H9 (cell line): ENCODE measurements around the gene PARD6B. TPM values are rescaled to one million over a fixed set of nuclear protein-coding genes. Genes with fewer than 3 reads are reported as not detected.
"Not testable (repeated sequence)": the region's sequence is repeated elsewhere in the genome, so short reads cannot be mapped to it uniquely, and the experiment has no call there.

Experiments
- DNase-seq: peaks from one replicate; pipeline ENCODE4 v3.0.0-alpha.2; 2017
- H2AFZ ChIP-seq: one replicate; pipeline ENCODE4 v1.6.1; 2013; ENCODE audit warnings: mild to moderate bottlenecking, low read length, control low read depth, moderate library complexity
- H2AK5ac ChIP-seq: 2 replicates; pipeline ENCODE4 v1.6.1; 2013; ENCODE audit warnings: low read length, control low read depth, mixed read lengths; ENCODE audit not compliant: insufficient read length
- H2BK120ac ChIP-seq: one replicate; pipeline ENCODE4 v1.6.1; 2013; ENCODE audit warnings: low read depth, mild to moderate bottlenecking, low read length, control low read depth, inconsistent platforms; ENCODE audit not compliant: poor library complexity, severe bottlenecking
- H2BK12ac ChIP-seq: 2 replicates; pipeline ENCODE4 v1.6.1; 2013; ENCODE audit warnings: low read length, control low read depth, mixed read lengths, low read depth; ENCODE audit not compliant: insufficient read length
- H2BK15ac ChIP-seq: 2 replicates; pipeline ENCODE4 v1.6.1; 2013; ENCODE audit warnings: low read depth, low read length, control low read depth
- H2BK20ac ChIP-seq: one replicate; pipeline ENCODE4 v1.6.1; 2013; ENCODE audit warnings: low read depth, mild to moderate bottlenecking, low read length, control low read depth, inconsistent platforms; ENCODE audit not compliant: poor library complexity, severe bottlenecking
- H2BK5ac ChIP-seq: 2 replicates; pipeline ENCODE4 v1.6.1; 2013; ENCODE audit warnings: low read length, control low read depth, mixed read lengths; ENCODE audit not compliant: insufficient read length
- H3K14ac ChIP-seq: 2 replicates; pipeline ENCODE4 v1.6.1; 2013; ENCODE audit warnings: low read length, control low read depth; ENCODE audit not compliant: insufficient read depth
- H3K18ac ChIP-seq: 2 replicates; pipeline ENCODE4 v1.6.1; 2013; ENCODE audit warnings: low read depth, mild to moderate bottlenecking, mixed read lengths, low read length, control low read depth; ENCODE audit not compliant: insufficient read length
- H3K23ac ChIP-seq: 2 replicates; pipeline ENCODE4 v1.6.1; 2013; ENCODE audit warnings: low read length, control low read depth, mixed read lengths, low read depth; ENCODE audit not compliant: insufficient read length
- H3K23me2 ChIP-seq: 2 replicates; pipeline ENCODE4 v1.6.1; 2013; ENCODE audit warnings: low read depth, mild to moderate bottlenecking, mixed read lengths, low read length, control low read depth; ENCODE audit not compliant: insufficient read length, poor library complexity, severe bottlenecking
- H3K27ac ChIP-seq: 2 replicates; pipeline ENCODE4 v1.5.1; 2013; ENCODE audit warnings: low read length, control low read depth, mixed read lengths, low read depth; ENCODE audit not compliant: insufficient read length
- H3K27me3 ChIP-seq: 2 replicates; pipeline ENCODE4 v1.6.1; 2013; ENCODE audit warnings: low read length, control low read depth, inconsistent platforms; ENCODE audit not compliant: insufficient read depth
- H3K4ac ChIP-seq: 2 replicates; pipeline ENCODE4 v1.6.1; 2013; ENCODE audit warnings: low read depth, mild to moderate bottlenecking, control low read depth, inconsistent platforms, low read length, moderate library complexity
- H3K4me1 ChIP-seq: 2 replicates; pipeline ENCODE4 v1.6.1; 2013; ENCODE audit warnings: low read length, control low read depth, inconsistent platforms; ENCODE audit not compliant: insufficient read depth
- H3K4me2 ChIP-seq: 2 replicates; pipeline ENCODE4 v1.6.1; 2013; ENCODE audit warnings: low read length, control low read depth, mixed read lengths; ENCODE audit not compliant: insufficient read length, insufficient read depth
- H3K56ac ChIP-seq: 2 replicates; pipeline ENCODE4 v1.6.1; 2013; ENCODE audit warnings: low read depth, mild to moderate bottlenecking, mixed read lengths, low read length, control low read depth; ENCODE audit not compliant: insufficient read length
- H3K79me1 ChIP-seq: 2 replicates; pipeline ENCODE4 v1.6.1; 2013; ENCODE audit warnings: low read depth, mild to moderate bottlenecking, moderate library complexity, low read length, control low read depth, inconsistent platforms; ENCODE audit not compliant: insufficient read depth, poor library complexity, severe bottlenecking
- H3K79me2 ChIP-seq: 2 replicates; pipeline ENCODE4 v1.6.1; 2013; ENCODE audit warnings: low read length, control low read depth, inconsistent platforms; ENCODE audit not compliant: insufficient read depth
- H3K9ac ChIP-seq: 2 replicates; pipeline ENCODE4 v1.6.1; 2013; ENCODE audit warnings: low read length, control low read depth, mixed read lengths; ENCODE audit not compliant: insufficient read length; ENCODE audit errors: extremely low read depth
- H3K9me3 ChIP-seq: one replicate; pipeline ENCODE4 v1.6.1; 2013; ENCODE audit warnings: low read depth, low read length, inconsistent platforms; ENCODE audit not compliant: control insufficient read depth
- H3T11ph ChIP-seq: one replicate; pipeline ENCODE4 v1.6.1; 2013; ENCODE audit warnings: mild to moderate bottlenecking, low read length, control low read depth, inconsistent platforms
- H4K20me1 ChIP-seq: one replicate; pipeline ENCODE4 v1.6.1; 2013; ENCODE audit not compliant: control insufficient read depth, insufficient read length, insufficient read depth
- H4K5ac ChIP-seq: 2 replicates; pipeline ENCODE4 v1.6.1; 2013; ENCODE audit warnings: low read depth, mild to moderate bottlenecking, mixed read lengths, low read length, control low read depth; ENCODE audit not compliant: insufficient read length
- H4K8ac ChIP-seq: replicated peaks from 2 replicates; pipeline ENCODE4 v1.6.1; 2013; ENCODE audit warnings: low read length, control low read depth, mixed read lengths, low read depth; ENCODE audit not compliant: insufficient read length
- H4K91ac ChIP-seq: 2 replicates; pipeline ENCODE4 v1.6.1; 2013; ENCODE audit warnings: low read depth, mild to moderate bottlenecking, moderate library complexity, mixed read lengths, low read length, control low read depth; ENCODE audit not compliant: insufficient read length
- H3K27ac Mint-ChIP-seq, 3 experiments: 2 replicates in 2 of 3; 3 replicates in 1 of 3; pipeline ENCODE4 v1.8.0; 2020 to 2021; ENCODE audit warnings: mixed read lengths in 3 of 3, mild to moderate bottlenecking in 1 of 3, moderate library complexity in 1 of 3
- H3K27me3 Mint-ChIP-seq: 2 replicates; pipeline ENCODE4 v1.8.0; 2021; ENCODE audit warnings: low read depth, mild to moderate bottlenecking, moderate library complexity, mixed read lengths
- H3K36me3 Mint-ChIP-seq, 3 experiments: 2 replicates in 2 of 3; 3 replicates in 1 of 3; pipeline ENCODE4 v1.8.0; 2020 to 2021; ENCODE audit warnings: low read depth in 3 of 3, mixed read lengths in 3 of 3; ENCODE audit not compliant: insufficient read depth in 1 of 3
- H3K4me1 Mint-ChIP-seq, 2 experiments: 2 replicates each; pipeline ENCODE4 v1.8.0; 2020; ENCODE audit warnings: mixed read lengths in 2 of 2
- H3K4me3 Mint-ChIP-seq, 2 experiments: 2 replicates in 1 of 2; 3 replicates in 1 of 2; pipeline ENCODE4 v1.8.0; 2020 to 2021; ENCODE audit warnings: mild to moderate bottlenecking in 2 of 2, mixed read lengths in 2 of 2, moderate library complexity in 1 of 2
- H3K9me3 Mint-ChIP-seq, 2 experiments: 2 replicates in 1 of 2; 3 replicates in 1 of 2; pipeline ENCODE4 v1.8.0; 2020; ENCODE audit warnings: mild to moderate bottlenecking in 2 of 2, mixed read lengths in 2 of 2, moderate library complexity in 1 of 2
- CTCF ChIP-seq: fragments of 200-600 bp; sonication (generic); conservative IDR thresholded peaks from 3 replicates; pipeline ENCODE4 v1.8.0; 2021; ENCODE audit warnings: antibody characterized with exemption, mild to moderate bottlenecking
- WGBS: extraction: QIAGEN DNeasy Blood & Tissue Kit; methylation state at CpG from one replicate; pipeline ENCODE4 v1.1.7; 2013; ENCODE audit warnings: missing lambda C conversion rate, low lambda C conversion rate, mixed read lengths; ENCODE audit not compliant: insufficient read length; ENCODE audit errors: extremely low coverage; 5-methylcytosine and 5-hydroxymethylcytosine counted together
- total RNA-seq: library from RNA; stranded (reverse); gene quantifications from 2 replicates; pipeline ENCODE4 v1.2.1, GENCODE V29; 2021

Gene PARD6B
- total RNA-seq, 1 experiment from 2014 or later, result 27.4 TPM

- Histone ChIP-seq H2BK20ac (no peak overlapping the region), H3K79me2 (no peaks in the 10 kb centered on the region), H4K8ac (no peak overlapping the region), H3T11ph (no peak overlapping the region), H2BK120ac (no peak overlapping the region), H3K27me3 (no peaks in the 10 kb centered on the region), H2AK5ac (no peak overlapping the region), H2BK12ac (no peak overlapping the region), H3K27ac (no peak overlapping the region), H3K9me3 (no peaks in the 10 kb centered on the region), H3K9ac (no peak overlapping the region), H3K23me2 (no peaks in the 10 kb centered on the region), H3K18ac (no peak overlapping the region), H3K4me2 (no peak overlapping the region), H3K4me1 (peaks cover 3% of the 10 kb centered on the region; the same call in 1 of the 2 replicates), H3K14ac (no peak overlapping the region), H2BK15ac (no peak overlapping the region), H4K20me1 (no peaks in the 10 kb centered on the region), H3K56ac (no peak overlapping the region), H3K23ac (no peak overlapping the region), H2BK5ac (no peak overlapping the region), H3K4ac (no peak overlapping the region), H4K5ac (no peak overlapping the region), H2AFZ (no peak overlapping the region), H3K79me1 (no peaks in the 10 kb centered on the region), H4K91ac (no peak overlapping the region)
- H3K27ac Mint-ChIP-seq, result no peak overlapping the region
- no peak overlapping the region for H3K4me3 Mint-ChIP-seq
- peaks cover 25 to 37% of the 10 kb centered on the region in 2 experiments for H3K4me1 Mint-ChIP-seq
- DNase-seq, result no peak
- no peak for TF ChIP-seq CTCF
- no peaks in the 10 kb centered on the region for H3K27me3 Mint-ChIP-seq
- no peaks in the 10 kb centered on the region for H3K36me3 Mint-ChIP-seq
- no peaks in the 10 kb centered on the region for H3K9me3 Mint-ChIP-seq
- WGBS, result no CpG with 5 or more reads among the region's 3 CpGs
Measured at GRCh38 chr20:50765674-50766073, 34.3 kb downstream of the PARD6B start.

GRCh38 chr20:50766955-50767809, 35.8 kb downstream of the PARD6B start:
- not testable (repeated sequence) for H2BK5ac ChIP-seq, H2BK20ac ChIP-seq, H3T11ph ChIP-seq, H4K8ac ChIP-seq, H3K14ac ChIP-seq, H3K23me2 ChIP-seq, H3K4me1 ChIP-seq, H3K27me3 ChIP-seq, H4K20me1 ChIP-seq, H3K18ac ChIP-seq, H2BK15ac ChIP-seq, H3K79me1 ChIP-seq, H3K9ac ChIP-seq, H3K36me3 Mint-ChIP-seq, H2AK5ac ChIP-seq, H2BK120ac ChIP-seq, H3K27me3 Mint-ChIP-seq, H2AFZ ChIP-seq, H3K79me2 ChIP-seq, H3K9me3 Mint-ChIP-seq, H4K91ac ChIP-seq, H4K5ac ChIP-seq, H3K23ac ChIP-seq, H2BK12ac ChIP-seq, H3K4ac ChIP-seq, H3K56ac ChIP-seq, H3K27ac ChIP-seq, H3K9me3 ChIP-seq
- peak; percentile 48 for DNase-seq
- Mint-ChIP-seq H3K27ac (peak overlapping the region; percentile 78 to 91 (median 84); a peak in 6 of 7 replicates), H3K4me1 (peaks cover 19 to 32% of the 10 kb centered on the region in 2 experiments), H3K4me3 (peak overlapping the region; percentile 44 to 53)
- WGBS, result no CpG with 5 or more reads among the region's 10 CpGs
- peak overlapping the region; percentile 24 for H3K4me2 ChIP-seq
